Liver (tissue), 9 donors: ENCODE data around the gene TSPAN5. TPM values are rescaled to one million over a fixed set of nuclear protein-coding genes. Genes with fewer than 3 reads are reported as not detected.

ENCODE experiments used
- DNase-seq: peaks from one replicate; pipeline ENCODE4 v3.0.0-alpha.2; 2017; ENCODE audit warnings: low spot score
- H3K27ac ChIP-seq, 2 donors: one replicate each; pipeline ENCODE4 v1.7.0; 2013; ENCODE audit warnings: inconsistent platforms in 2 of 2, low read length in 2 of 2, control low read depth in 1 of 2, low read depth in 1 of 2, mild to moderate bottlenecking in 1 of 2
- H3K27me3 ChIP-seq, 4 donors: one replicate each; pipeline versions ENCODE4 v1.6.1 to v1.7.0; 2013; ENCODE audit warnings: low read length in 3 of 4, inconsistent platforms in 1 of 4, mild to moderate bottlenecking in 1 of 4, moderate library complexity in 1 of 4; ENCODE audit not compliant: control insufficient read depth in 4 of 4, insufficient read depth in 4 of 4
- H3K36me3 ChIP-seq, 4 donors: one replicate each; pipeline versions ENCODE4 v1.6.1 to v1.7.0; 2013; ENCODE audit warnings: low read length in 3 of 4, mild to moderate bottlenecking in 3 of 4, low read depth in 1 of 4, moderate library complexity in 1 of 4; ENCODE audit not compliant: control insufficient read depth in 4 of 4, insufficient read depth in 3 of 4
- H3K4me1 ChIP-seq, 4 donors: one replicate each; pipeline versions ENCODE4 v1.6.1 to v1.7.0; 2013; ENCODE audit warnings: low read length in 3 of 4, mild to moderate bottlenecking in 3 of 4, moderate library complexity in 1 of 4; ENCODE audit not compliant: control insufficient read depth in 4 of 4, insufficient read depth in 4 of 4
- H3K4me3 ChIP-seq, 3 donors: one replicate each; pipeline versions ENCODE4 v1.6.1 to v1.7.0; 2013; ENCODE audit warnings: low read length in 3 of 3, control low read depth in 1 of 3, low read depth in 1 of 3, mild to moderate bottlenecking in 1 of 3
- H3K9ac ChIP-seq, 2 donors: one replicate each; pipeline ENCODE4 v1.7.0; 2013; ENCODE audit warnings: low read length in 2 of 2, mild to moderate bottlenecking in 2 of 2, moderate library complexity in 2 of 2, control low read depth in 1 of 2, low read depth in 1 of 2
- H3K9me3 ChIP-seq, 4 donors: one replicate each; pipeline versions ENCODE4 v1.6.1 to v1.7.0; 2013; ENCODE audit warnings: low read length in 3 of 4; ENCODE audit not compliant: control insufficient read depth in 4 of 4
- EGR1 ChIP-seq, 2 donors: IDR thresholded peaks; 2 replicates each; pipeline ENCODE4 v1.6.1; 2016 to 2018; ENCODE audit warnings: antibody characterized with exemption in 2 of 2, low read depth in 2 of 2
- FOXA1 ChIP-seq: IDR thresholded peaks from 2 replicates; pipeline ENCODE4 v1.6.1; 2016; ENCODE audit warnings: antibody characterized with exemption
- GABPA ChIP-seq, 2 donors: IDR thresholded peaks in 1 of 2; conservative IDR thresholded peaks in 1 of 2; 2 replicates each; pipeline ENCODE4 v1.6.1; 2016; ENCODE audit warnings: antibody characterized with exemption in 2 of 2, mild to moderate bottlenecking in 1 of 2, moderate library complexity in 1 of 2
- HNF4A ChIP-seq, 2 donors: conservative IDR thresholded peaks; 2 replicates each; pipeline ENCODE4 v1.6.1; 2016; ENCODE audit warnings: antibody characterized with exemption in 2 of 2, mild to moderate bottlenecking in 2 of 2
- HNF4G ChIP-seq: IDR thresholded peaks from 2 replicates; pipeline ENCODE4 v1.6.1; 2016; ENCODE audit warnings: antibody characterized with exemption
- JUND ChIP-seq, 2 donors: IDR thresholded peaks; 2 replicates each; pipeline ENCODE4 v1.6.1; 2016; ENCODE audit warnings: antibody characterized with exemption in 2 of 2
- NR2F2 ChIP-seq: IDR thresholded peaks from 2 replicates; pipeline ENCODE4 v1.6.1; 2016; ENCODE audit warnings: antibody characterized with exemption
- RAD21 ChIP-seq, 2 donors: IDR thresholded peaks; 2 replicates each; pipeline ENCODE4 v1.6.1; 2016; ENCODE audit warnings: antibody characterized with exemption in 2 of 2, mild to moderate bottlenecking in 2 of 2
- RXRA ChIP-seq, 2 donors: IDR thresholded peaks; 2 replicates each; pipeline ENCODE4 v1.6.1; 2017 to 2018; ENCODE audit warnings: antibody characterized with exemption in 2 of 2, mild to moderate bottlenecking in 1 of 2
- SP1 ChIP-seq: IDR thresholded peaks from 2 replicates; pipeline ENCODE4 v1.6.1; 2018; ENCODE audit warnings: antibody characterized with exemption, mild to moderate bottlenecking
- WGBS: extraction: QIAGEN DNeasy Blood & Tissue Kit; methylation state at CpG from one replicate; pipeline ENCODE4 v1.1.7; 2013; 5-methylcytosine and 5-hydroxymethylcytosine counted together
- polyA plus RNA-seq, 2 donors: library from polyadenylated mRNA; stranded (reverse) in 1 of 2; unstranded in 1 of 2; fragments of 200-250 nt in 1 of 2; fragments of >200 nt in 1 of 2; fragmentation: Nextera tagmentation in 1 of 2; extraction: Ambion mirVana in 1 of 2; gene quantifications; one replicate each; pipeline versions ENCODE4 v1.2.1 to v1.2.3, GENCODE V29; 2013 to 2015
- total RNA-seq, 2 donors: library from RNA; depleted of rRNA; stranded (reverse); fragments of >200 nt; gene quantifications; one replicate each; pipeline ENCODE4 v1.2.3, GENCODE V29; 2014
- TF ChIP-seq, protein P1 (sequence below): IDR thresholded peaks from 2 replicates; pipeline ENCODE4 v1.6.1; 2016; ENCODE audit warnings: antibody characterized with exemption
- TF ChIP-seq, protein P2 (sequence below): IDR thresholded peaks from 2 replicates; pipeline ENCODE4 v1.6.1; 2016; ENCODE audit warnings: antibody characterized with exemption
- TF ChIP-seq, protein P3 (sequence below): IDR thresholded peaks from 2 replicates; pipeline ENCODE4 v1.6.1; 2016; ENCODE audit warnings: antibody characterized with exemption, mild to moderate bottlenecking
- donor health status: healthy.
- donor health status: healthy.
- donor health status: healthy.
- donor health status: healthy.
- donor health status: healthy.

The TSPAN5 gene
- total and polyA plus RNA-seq, 4 donors: 0.36 to 54.0 (median 0.63) TPM

DNA sequence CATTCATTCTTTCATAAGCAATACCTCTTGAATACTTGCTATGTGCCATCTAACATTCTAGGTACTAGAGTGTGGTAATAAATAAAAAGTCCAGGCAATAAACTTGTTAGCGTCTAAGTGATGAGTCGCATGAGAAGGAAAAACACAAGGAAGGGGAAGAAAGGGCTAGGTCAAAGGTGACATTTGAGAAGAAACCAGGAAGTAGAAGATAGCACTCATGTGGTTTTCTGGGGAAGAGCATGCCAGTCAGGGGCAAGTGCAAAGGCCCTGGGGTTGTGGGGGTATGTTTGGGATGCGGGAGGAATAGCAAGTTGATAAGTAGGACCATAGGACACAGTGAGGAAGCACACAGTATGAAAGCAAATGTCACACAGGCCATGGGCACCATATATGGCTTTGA, 157.0 kb downstream of the TSPAN5 start:
- WGBS: 89% methylated on average over 3 of the region's 3 CpGs
- DNase-seq: no peak
- Histone ChIP-seq H3K9ac (no peak overlapping the region), H3K36me3 (no peaks in the 10 kb centered on the region), H3K4me3 (no peak overlapping the region), H3K27ac (no peak overlapping the region), H3K27me3 (no peaks in the 10 kb centered on the region), H3K9me3 (no peaks in the 10 kb centered on the region), H3K4me1 (no peaks in the 10 kb centered on the region)
- TF ChIP-seq, protein P1, sequence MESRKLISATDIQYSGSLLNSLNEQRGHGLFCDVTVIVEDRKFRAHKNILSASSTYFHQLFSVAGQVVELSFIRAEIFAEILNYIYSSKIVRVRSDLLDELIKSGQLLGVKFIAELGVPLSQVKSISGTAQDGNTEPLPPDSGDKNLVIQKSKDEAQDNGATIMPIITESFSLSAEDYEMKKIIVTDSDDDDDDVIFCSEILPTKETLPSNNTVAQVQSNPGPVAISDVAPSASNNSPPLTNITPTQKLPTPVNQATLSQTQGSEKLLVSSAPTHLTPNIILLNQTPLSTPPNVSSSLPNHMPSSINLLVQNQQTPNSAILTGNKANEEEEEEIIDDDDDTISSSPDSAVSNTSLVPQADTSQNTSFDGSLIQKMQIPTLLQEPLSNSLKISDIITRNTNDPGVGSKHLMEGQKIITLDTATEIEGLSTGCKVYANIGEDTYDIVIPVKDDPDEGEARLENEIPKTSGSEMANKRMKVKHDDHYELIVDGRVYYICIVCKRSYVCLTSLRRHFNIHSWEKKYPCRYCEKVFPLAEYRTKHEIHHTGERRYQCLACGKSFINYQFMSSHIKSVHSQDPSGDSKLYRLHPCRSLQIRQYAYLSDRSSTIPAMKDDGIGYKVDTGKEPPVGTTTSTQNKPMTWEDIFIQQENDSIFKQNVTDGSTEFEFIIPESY: no peak
- TF ChIP-seq FOXA1: no peak
- no peak for TF ChIP-seq RAD21 (IDR thresholded peaks at IDR 0.05)

DNA sequence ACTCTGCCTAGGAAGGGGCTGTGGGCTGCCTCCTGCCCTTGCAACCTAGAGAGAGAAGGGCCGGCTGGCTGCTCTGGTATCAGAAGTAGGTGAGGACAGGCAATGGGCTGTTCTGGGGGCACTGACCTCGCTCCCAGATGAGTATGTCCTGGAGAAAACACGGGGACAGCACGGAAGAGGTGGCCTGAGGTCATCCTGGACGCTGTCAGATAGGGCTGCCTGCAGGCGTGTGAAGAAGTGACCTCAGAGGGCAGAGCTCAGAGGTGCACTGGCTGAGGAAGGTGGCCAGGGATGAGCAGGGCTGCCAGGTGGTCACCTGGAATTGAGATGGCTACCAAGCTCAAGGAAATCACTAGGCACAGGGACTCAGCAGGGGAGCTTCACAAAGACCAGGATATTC, 159.6 kb downstream of the TSPAN5 start:
- DNase-seq: no peak
- TF ChIP-seq, protein P2, sequence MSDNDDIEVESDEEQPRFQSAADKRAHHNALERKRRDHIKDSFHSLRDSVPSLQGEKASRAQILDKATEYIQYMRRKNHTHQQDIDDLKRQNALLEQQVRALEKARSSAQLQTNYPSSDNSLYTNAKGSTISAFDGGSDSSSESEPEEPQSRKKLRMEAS: no peak
- TF ChIP-seq NR2F2 (no peak), HNF4A (conservative IDR thresholded peaks at IDR 0.05) (no peak), JUND (IDR thresholded peaks at IDR 0.05) (no peak), FOXA1 (no peak)
- TF ChIP-seq, protein P3, sequence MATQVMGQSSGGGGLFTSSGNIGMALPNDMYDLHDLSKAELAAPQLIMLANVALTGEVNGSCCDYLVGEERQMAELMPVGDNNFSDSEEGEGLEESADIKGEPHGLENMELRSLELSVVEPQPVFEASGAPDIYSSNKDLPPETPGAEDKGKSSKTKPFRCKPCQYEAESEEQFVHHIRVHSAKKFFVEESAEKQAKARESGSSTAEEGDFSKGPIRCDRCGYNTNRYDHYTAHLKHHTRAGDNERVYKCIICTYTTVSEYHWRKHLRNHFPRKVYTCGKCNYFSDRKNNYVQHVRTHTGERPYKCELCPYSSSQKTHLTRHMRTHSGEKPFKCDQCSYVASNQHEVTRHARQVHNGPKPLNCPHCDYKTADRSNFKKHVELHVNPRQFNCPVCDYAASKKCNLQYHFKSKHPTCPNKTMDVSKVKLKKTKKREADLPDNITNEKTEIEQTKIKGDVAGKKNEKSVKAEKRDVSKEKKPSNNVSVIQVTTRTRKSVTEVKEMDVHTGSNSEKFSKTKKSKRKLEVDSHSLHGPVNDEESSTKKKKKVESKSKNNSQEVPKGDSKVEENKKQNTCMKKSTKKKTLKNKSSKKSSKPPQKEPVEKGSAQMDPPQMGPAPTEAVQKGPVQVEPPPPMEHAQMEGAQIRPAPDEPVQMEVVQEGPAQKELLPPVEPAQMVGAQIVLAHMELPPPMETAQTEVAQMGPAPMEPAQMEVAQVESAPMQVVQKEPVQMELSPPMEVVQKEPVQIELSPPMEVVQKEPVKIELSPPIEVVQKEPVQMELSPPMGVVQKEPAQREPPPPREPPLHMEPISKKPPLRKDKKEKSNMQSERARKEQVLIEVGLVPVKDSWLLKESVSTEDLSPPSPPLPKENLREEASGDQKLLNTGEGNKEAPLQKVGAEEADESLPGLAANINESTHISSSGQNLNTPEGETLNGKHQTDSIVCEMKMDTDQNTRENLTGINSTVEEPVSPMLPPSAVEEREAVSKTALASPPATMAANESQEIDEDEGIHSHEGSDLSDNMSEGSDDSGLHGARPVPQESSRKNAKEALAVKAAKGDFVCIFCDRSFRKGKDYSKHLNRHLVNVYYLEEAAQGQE: no peak
- no peaks in the 10 kb centered on the region for H3K27me3 ChIP-seq
- H3K4me3 ChIP-seq: no peak overlapping the region
- H3K9ac ChIP-seq: no peak overlapping the region
- no peaks in the 10 kb centered on the region for H3K9me3 ChIP-seq
- H3K36me3 ChIP-seq: no peaks in the 10 kb centered on the region
- H3K4me1 ChIP-seq: no peaks in the 10 kb centered on the region
- H3K27ac ChIP-seq: no peak overlapping the region
- 81% methylated on average over 6 of the region's 6 CpGs for WGBS

DNA sequence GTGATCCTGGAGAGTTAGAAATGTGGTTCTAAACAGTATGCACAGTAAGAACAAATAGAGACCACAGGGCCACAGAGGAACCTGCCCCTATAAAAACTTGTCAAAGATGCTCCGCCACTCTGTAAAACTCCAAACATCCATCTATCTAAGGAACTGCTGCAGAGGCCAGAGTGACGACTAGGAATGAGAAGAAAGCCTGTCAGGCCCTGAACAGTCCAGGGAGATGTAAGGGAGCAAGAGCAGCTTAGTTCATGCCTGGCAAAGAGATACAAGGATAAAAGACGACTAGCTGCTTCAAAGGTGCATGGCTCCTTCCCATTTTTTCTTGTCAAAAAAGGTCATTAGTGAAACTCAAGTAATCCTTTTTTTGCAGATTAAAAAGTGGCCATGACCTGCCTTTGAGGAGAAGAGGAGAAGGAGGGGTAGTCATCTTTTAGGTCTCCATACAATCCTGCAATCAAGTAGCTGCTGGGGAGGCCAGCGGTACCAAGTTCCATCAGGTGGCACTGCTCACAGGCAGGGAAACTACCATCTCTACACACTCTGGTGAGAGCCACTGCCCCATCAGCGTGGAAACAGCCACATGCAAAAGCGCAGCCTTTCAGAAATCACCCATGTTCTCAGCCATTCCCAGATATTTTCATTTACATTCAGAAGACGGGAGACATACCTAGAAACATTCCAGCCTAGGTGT, 162.1 kb downstream of the TSPAN5 start:
- Histone ChIP-seq H3K4me1 (no peaks in the 10 kb centered on the region), H3K27ac (no peak overlapping the region), H3K27me3 (no peaks in the 10 kb centered on the region), H3K9me3 (no peaks in the 10 kb centered on the region), H3K4me3 (no peak overlapping the region), H3K9ac (no peak overlapping the region), H3K36me3 (no peaks in the 10 kb centered on the region)
- TF ChIP-seq HNF4G: no peak
- TF ChIP-seq RXRA (IDR thresholded peaks at IDR 0.05): no peak
- TF ChIP-seq GABPA (IDR thresholded peaks at IDR 0.05 in 1 of 2, conservative IDR thresholded peaks at IDR 0.05 in 1 of 2): no peak
- TF ChIP-seq SP1: no peak
- no peak for TF ChIP-seq EGR1 (IDR thresholded peaks at IDR 0.05; ENCODE audit: low read depth in 2 of 2)
- WGBS: 93% methylated on average over 7 of the region's 7 CpGs
- DNase-seq: no peak
